HG03439 (cell line): ENCODE results near the gene ALDH1L1.
"Not testable (repeated sequence)": the region's sequence is repeated elsewhere in the genome, so short reads cannot be mapped to it uniquely, and the experiment has no call there.

Experiments used
- ATAC-seq: cut with Tn5 transposase; IDR thresholded peaks from one replicate; pipeline ENCODE4 v1.9.1; 2021; ENCODE audit warnings: mild to moderate bottlenecking, moderate library complexity; ENCODE audit not compliant: unreplicated experiment

The ALDH1L1 gene

DNA sequence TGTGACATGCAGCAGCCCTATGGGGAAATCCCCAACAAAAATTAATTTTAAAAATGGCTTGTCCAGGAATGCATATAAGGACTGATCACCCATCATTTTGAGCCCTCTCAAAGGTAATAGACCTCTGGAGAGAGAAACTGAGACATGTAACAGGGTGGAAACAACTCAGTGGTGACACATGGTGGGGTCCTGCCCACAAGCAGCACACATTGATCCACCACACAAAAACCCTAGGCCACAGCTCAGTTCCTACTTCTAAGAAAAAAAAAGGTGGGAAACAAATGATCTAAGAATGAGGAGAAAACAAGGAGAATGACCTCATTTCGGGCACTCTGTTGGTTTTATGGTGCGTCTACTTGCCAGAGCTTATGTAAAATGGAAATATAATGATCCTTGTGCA is 94.5 kb downstream of the ALDH1L1 start:
- no peak for ATAC-seq

DNA sequence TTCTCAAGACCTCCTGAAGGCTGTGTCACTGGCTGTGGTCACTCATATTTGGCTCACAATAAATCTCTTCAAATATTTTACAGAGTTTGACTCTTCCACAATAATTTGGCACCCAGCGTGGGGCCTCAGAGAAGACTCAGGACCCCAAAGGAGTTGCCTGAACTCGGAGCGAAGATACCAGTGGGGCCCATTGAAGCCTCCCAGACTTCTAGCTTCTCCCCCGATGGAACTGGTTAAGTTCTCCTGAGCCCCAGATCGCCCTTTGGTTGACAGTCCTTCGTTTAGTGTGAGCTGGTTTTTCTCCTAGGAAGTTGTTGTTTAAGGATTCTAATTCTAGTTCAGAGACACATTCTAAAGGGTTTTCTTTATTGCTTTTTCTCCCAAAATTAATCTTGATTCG is 95.1 kb downstream of the ALDH1L1 start:
- no peak for ATAC-seq

DNA sequence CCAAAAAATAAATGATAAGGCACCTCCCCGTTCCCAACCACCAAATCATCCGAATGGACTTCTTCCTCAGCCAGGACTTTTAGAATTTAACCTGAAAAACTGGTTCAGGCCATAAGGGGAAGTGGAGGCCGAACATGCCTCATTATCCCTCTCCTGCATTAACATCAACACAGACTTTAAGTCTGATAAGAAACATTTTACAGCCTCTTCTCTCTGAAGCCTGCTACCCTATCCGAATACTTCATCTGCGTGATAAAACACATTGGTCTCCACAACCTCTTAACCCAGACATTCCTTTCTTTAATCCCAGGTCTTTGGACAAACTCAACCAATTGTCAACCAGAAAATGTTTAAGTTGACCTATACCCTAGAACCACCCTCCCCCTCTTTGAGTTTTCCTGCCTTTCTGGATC is 95.6 kb downstream of the ALDH1L1 start:
- ATAC-seq: no peak

DNA sequence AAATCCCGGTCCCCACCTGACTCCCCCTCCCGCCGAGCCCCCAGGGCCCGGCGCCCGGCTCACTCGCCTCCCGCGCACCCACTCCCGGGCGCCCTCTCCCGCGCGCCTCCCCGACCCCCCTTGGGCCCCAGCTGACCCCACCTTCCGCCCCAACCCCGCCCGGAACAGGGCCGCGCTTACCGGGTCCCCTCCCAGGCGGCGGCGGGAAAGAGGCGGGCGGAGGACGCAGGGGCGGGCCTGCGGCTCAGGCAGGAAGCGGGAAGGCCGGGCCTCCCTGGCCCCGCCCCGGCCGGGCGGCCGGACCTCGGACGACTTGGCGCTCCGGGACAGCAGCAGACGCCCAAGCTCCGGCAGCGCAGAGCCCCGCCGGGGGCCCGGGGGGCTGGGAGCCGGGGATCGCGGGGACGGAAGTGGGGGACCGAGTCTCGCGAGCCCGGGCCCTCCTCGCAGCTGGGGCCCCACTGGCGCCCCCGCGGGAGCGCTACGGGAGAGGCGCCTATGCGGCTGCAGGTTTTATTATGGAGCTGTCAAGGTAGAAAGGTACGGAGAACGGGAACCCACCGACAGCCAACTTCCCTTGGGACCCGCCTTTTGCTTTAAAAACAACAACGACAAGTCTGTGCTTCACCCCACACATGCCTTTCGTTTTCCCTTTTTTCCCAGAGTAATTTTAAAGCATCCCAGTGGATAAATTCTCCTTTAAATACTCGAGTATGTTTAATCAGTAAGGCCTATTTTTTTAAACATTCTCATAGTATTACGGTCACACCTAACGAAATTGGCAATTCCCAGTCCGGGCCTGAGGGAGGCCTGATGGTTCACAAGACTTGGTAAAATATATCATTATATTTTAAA is 96.2 kb downstream of the ALDH1L1 start, which contains the start of gene SLC41A3:
SLC41A3 (minus strand) TSS at position 212 of the 855 bp plus-strand sequence. CDS start 15,905 bp downstream, outside the sequence.
- ATAC-seq: peak; percentile 93

DNA sequence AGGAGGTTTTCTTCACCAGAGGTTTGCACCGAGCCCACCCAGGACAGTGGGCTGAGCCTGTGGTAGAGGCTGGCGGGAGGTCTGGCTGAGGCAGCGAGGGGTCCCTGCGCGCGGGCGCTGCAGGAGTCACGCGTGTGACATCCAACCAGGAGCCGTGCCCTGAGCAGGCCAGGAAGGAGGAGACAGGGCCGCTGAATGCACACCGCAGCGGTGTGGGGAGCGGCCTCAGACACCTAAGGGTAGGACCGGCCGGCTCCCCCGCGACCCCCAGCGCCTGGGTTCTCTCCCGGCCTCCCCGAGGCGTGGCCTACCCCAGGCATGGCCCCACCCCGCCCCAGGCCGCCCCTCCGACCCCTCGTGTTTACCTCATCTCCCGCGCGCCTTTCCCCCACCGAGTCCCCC is 96.9 kb downstream of the ALDH1L1 start:
- peak; percentile 40 for ATAC-seq

DNA sequence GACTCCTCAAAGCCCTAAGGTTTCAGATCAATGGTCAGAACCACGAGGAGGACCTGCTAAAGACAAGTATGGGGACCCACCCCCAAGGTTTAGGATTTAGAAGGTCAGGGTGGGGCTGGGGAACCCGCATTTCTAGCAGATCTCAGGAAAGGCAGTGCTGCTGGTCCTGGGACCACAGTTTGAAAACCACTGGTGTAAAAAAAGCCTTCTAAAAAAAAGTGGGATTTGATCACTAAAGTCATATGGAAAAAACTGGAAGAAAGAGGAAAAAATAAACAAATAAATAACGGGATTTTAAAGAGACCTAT is 97.3 kb downstream of the ALDH1L1 start:
- ATAC-seq: no peak

DNA sequence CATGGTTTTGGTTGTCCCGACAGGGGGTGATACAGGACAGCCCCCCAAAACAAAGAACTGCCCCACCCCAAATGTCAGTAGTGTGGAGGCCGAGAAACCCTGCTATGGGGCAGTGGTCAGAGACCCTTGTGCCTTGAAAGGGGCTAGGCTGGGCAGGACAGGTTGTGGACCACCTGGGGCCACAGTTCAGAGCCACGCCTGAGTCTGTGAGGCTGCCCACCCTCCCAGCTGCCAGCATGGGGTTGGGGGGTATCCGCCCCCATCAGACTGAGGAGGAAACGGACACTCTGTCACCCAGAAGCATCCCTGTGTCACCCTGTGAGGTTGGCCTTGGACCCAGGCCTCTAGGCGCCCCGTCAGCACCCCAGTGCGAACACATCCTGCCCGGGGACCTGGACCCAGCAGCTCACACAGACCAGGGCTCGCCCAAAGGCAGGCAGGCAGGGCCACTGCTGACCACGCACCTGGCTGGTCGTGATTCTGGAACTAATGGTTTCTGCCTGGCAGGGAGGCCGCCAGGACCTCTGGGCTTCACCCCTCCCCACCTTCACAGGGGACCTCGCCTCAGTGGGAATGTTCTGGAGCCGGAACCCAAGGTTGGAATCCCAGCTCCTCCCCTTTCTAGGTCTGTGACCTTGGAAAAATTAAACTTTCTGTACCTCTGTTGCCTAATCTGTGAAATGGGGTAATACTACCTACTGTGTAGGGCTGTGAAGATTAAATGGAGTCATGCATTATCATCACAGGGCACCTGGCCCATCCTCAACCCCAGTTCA is 97.8 kb downstream of the ALDH1L1 start:
- no peak for ATAC-seq

DNA sequence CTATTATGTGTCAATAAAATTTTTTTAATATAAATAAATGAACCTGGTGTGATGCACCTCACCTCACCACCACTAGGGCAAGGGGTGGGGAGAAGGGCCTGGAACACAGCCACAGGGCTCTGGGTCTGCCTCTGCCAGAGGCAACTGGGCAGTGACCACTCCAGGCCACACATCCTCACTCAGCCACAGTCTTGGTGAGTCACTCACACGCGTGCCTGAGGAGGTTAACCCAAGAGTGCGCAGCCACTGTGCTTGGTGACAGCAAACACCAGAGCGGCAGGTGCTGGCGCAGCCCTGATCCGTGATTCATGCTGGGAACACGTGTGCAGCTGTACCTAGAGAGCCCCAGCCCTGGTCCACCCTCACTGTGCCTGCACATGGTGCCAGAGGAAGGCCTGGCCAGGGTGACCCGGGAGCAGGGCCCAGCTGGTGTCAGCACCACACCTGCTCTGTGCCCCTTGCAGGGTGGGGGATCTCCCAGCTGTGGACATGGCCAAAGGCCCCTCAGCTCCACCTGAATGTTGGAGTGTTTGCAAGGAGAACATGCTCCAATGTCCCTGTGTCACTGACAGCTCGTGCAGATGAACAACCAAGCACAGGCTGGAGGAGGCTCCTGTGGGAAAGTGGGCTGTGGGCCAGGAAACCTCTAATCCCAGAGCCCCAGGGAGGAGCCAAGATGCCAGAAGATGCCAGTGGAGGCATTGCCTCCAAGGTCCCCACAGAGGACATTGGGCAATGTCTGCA is 98.6 kb downstream of the ALDH1L1 start:
- no peak for ATAC-seq

DNA sequence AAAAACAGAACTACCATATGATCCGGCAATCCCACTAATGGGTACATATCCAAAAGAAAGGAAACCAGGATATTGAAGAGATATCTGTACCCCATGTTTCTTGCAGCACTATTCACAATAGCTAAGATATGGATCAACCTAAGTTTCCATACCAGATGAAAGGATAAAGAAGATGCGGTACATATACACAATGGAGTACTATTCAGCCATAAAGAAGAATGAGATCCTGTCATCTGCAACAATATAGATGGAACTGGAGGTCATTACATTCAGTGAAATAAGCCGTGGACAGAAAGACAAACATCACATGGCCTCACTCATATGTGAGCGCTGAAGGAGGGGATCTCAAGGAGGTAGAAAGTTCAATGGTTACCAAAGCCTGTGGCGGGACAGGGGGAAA is 99.4 kb downstream of the ALDH1L1 start:
- no peak for ATAC-seq

DNA sequence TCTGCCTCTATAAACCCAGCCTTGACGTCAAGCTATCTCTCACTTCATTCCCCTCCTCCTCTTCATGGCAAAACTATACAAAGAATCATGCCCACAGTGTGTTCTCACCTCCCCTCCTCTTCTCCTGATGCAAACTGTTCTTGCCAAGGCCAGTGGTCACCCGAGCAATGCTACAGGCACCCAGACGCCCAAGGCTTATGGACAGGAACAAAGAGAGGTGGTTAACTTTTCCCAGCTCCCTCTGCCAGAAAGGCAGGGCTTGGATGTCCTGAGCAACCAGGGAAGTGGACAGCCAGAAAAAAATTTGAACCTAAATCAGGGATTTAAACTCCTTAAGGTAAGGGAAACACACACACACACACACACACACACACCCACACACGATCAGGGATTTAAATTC is 101.5 kb downstream of the ALDH1L1 start:
- no peak for ATAC-seq

DNA sequence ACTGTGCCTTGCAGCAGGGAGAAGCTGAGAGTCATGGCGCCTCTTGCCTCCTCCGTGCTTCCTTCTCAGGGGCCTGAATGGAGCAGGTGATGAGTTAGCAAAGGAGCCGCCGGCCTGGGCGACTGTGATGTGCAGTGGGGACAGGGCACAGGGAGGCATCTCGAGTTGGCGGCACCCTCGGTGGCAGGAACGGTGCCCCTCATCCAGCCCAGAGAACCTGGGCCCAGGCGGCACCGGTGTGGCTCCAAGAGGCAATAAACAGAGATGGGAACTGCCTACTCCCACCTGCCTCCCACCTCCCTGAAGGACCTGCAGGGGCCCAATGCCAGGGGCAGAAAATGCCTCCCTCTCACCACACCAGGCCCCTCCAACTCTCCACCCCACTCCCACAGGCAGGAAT is 102.6 kb downstream of the ALDH1L1 start:
- no peak for ATAC-seq

DNA sequence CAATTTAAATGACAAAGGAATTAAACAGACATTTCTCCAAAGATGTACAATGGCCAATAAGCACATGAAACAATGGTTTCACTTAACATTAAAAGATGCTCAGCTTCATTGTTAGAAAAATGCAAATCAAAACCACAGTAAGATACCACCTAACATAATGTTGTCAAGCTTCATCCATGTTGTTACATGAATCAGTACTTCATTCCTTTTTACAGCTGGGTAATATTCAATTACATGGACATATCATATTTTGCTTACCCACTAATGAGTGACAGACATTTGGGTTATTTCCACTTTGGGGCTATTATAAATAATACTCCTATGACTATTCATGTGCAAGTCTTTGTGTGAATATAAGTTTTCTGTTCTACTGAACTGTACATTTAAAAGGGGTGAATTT is 104.2 kb downstream of the ALDH1L1 start:
- ATAC-seq: no peak

DNA sequence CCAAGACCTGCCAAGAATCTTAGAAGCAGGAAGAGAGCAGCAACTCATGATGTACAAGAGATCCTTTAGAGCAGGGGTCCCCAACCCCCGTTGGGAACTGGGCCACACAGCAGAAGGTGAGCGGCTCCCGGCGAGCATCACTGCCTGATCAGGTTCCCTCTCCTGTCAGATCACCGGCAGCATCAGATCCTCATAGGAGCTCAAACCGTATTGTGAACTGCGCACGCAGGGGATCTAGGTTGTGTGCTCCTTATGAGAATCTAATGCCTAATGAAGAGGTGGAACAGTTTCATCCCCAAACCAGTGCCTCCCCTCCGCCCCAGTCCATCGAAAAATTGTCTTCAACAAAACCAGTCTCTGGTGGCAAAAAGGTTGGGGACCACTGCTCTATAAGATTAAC is 110.2 kb downstream of the ALDH1L1 start:
- no peak for ATAC-seq

DNA sequence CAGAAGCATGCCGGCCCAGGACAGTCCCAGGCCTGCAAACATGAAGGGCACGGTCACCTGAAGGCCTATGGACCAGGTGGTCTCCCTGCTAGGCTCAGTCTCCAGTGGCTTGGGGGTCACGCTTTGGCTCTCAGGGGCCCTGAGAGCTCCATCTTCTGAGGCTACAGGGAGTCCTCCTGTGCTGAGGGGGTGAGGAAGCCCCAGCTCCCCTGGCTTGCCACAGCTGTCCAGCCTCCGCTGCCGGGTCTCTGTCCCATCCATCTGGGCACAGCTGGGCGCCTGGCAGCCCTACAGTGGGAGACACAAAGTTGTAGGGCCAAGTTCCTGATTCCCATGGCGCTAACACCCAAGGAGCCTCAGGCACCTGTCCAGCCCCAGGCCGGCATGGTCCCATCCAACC is 112.4 kb downstream of the ALDH1L1 start:
- no peak for ATAC-seq

DNA sequence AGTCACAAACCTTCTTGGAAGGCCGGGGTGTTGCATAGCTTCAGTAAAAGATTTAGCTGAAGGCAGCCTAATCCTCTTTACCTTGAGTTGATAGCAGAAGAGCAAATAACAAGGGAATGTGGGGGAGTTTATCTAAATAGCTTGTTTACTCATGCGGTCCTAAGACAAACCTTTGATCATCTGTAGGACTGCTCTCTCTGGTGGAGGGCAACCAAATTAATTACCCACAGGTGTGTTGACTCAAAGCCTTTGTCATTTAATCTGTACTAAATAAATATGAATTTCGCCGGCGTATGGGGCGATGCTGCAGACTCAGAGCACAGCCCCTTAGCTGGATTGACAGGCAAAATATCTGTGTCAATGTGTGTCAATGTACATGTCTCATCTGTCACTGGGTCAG is 113.7 kb downstream of the ALDH1L1 start:
- ATAC-seq: not testable (repeated sequence)

DNA sequence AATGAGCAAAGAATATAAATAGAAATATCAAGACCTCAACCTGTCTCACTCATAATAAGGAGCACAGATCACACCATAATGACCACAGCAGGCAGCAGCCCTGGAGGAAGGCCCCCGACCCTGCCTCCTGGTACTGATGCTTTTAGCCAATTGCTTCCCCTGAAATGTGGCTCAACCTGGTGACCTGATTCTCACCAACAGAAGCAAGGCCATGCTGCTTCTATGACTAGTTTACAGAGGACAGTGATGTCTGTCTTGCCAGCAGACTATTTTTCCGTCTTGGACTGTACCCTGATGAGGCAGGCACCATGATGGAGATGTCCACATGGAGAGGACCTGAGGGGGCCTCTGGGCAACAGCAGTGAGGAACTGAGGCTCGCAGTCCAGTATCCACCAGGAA is 114.5 kb downstream of the ALDH1L1 start:
- no peak for ATAC-seq

DNA sequence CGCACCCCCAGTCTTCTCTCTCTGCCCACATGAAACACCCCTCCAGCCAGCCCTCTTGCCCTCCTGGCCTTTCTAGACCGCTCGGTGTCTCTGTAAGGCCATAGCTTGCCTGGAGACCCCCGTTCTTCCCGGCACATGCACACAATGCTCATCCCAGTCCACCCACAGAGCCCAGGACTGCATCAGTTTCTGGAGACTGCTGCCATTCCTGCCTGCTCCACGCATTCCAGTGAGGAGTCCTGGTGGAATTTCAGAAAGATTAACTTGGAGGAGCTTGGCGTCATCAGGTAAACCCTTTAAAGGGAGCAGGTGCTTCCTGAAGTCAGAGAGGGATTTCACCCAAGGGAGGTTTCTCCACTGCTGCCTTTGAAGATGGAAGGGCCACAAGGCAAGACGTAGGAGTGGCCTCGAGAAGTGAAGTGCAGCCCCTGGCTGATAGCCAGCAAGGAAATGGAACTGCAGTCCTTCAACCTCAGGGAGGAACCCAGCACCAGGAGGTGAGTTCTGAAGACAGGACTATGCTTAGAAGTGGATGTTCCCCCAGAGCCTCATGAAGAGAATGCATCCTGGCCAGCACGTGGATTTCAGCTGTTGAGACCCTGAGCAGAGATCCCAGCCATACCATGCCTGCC is 115.6 kb downstream of the ALDH1L1 start:
- ATAC-seq: no peak

DNA sequence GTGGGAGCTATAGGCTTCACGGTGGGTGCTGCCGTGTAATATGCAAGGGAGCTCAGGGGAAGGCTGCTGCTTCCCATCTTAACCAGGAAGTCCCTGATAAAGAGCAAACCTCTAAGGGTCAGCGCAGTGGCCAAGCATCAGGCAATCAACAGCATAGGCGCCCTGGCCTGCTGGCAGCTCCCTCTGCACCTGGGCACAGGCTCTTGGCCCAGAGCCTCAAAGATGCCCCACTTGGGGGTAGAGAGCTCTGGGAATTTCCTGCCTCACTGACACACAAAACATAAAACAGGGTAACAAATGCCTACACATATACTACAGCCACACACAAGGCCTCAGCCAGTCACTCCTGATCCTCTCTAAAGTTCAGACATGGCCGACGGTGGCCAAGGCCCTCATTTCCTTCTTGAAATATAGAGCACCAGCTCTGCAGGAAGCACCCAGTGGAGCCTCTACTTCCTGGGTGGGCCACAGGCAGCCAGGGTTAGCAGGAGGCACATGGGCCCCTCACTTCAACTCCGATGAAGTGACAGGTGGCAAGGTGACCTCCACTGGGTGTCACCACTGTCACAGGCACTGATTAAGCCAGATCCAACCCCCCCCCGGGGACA is 116.9 kb downstream of the ALDH1L1 start:
- ATAC-seq: no peak

DNA sequence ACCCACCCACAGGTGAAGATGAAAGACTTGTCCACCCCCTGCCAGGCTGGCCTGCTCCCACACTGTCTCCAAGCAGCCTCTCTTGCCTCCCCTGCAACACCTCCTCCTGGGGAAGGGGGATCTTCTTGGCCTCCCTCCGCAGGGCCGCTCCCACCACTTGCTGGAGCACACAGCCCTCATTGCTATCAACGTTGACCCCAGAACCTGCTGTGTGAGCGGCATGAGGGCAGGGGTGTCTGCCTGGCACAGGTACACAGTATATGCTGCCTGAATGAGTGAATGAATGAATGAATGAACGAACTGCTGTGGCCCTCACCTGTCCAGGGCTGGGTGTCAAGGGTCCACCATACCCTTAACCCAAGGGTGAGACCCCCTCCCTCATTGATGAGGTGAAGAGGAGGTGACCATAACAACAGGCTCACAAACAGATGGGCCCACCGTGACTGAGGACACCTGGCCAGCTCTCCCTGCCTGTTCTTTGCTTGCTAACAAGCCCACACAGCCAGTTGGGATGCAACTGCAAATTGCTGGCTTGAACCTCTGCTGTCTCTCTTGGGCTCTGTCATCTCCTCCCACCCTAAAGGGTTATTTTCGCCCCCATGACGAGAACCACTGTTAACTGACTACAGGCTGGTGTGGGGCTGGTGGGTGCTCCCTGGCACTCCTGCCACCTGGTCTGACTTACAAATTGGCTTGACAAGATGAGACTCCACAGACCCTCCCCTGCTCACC is 118.9 kb downstream of the ALDH1L1 start:
- no peak for ATAC-seq

DNA sequence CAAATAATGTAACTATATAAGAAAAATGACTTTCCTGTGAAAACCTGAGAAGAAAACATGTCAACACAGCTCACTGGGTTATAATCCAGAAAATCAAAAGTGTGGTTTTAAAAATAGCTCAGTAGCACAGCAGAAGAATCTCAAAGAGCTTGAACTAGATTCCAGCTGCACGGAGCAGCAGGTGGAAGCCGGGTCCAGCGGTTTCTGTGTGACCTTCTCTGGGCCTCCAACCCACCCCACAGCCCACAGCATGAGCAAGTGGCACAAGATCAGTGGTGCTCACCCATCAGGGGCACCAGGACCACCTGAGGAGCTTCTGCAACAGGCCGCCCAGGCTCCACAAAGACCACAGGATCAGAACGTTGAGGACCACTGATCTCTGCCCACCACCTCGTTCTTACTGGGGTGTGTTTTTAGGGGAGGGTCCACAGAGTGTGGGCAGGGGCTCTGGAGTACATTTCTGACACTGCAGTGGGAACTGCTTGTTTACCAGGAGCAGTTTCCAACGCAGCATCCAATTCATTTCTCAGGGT is 119.7 kb downstream of the ALDH1L1 start:
- ATAC-seq: no peak
